WTC11 (cell line): ENCODE results near the gene ASGR1. TPM values are rescaled to one million over a fixed set of nuclear protein-coding genes. Genes with fewer than 3 reads are reported as not detected.
A peak's percentile ranks its signal among the peaks of the same experiment; 100 is the strongest.

Source experiments
- CREM ChIP-seq: sonication (generic); formaldehyde crosslinking; IDR thresholded peaks from 2 replicates; pipeline ENCODE4 v1.8.1; 2022; ENCODE audit warnings: mild to moderate bottlenecking, missing genetic modification reagents, moderate library complexity
- ELF4 ChIP-seq: sonication (generic); formaldehyde crosslinking; IDR thresholded peaks from 2 replicates; pipeline ENCODE4 v1.8.1; 2022; ENCODE audit warnings: low read depth, mild to moderate bottlenecking, moderate library complexity, missing genetic modification reagents
- GABPB1 ChIP-seq: sonication (generic); formaldehyde crosslinking; IDR thresholded peaks from 2 replicates; pipeline ENCODE4 v1.8.1; 2023; ENCODE audit warnings: mild to moderate bottlenecking, missing genetic modification reagents
- HMGA2 ChIP-seq: fragments of 250-450 bp; sonication (Bioruptor Pico); IDR thresholded peaks from 2 replicates; pipeline ENCODE4 v1.4.0; 2021; ENCODE audit warnings: mild to moderate bottlenecking, moderate library complexity
- NFATC4 ChIP-seq: fragments of 250-450 bp; sonication (Bioruptor Pico); IDR thresholded peaks from 2 replicates; pipeline ENCODE4 v1.9.0; 2021; ENCODE audit warnings: mild to moderate bottlenecking
- OVOL2 ChIP-seq: fragments of 250-450 bp; sonication (Bioruptor Pico); IDR thresholded peaks from 2 replicates; pipeline ENCODE4 v1.9.0; 2021; ENCODE audit warnings: mild to moderate bottlenecking, borderline replicate concordance
- PRRX2 ChIP-seq: fragments of 250-450 bp; sonication (Bioruptor Pico); IDR thresholded peaks from 2 replicates; pipeline ENCODE4 v1.8.0; 2021; ENCODE audit warnings: mild to moderate bottlenecking
- RORB ChIP-seq: fragments of 250-450 bp; sonication (Bioruptor Pico); IDR thresholded peaks from 2 replicates; pipeline ENCODE4 v1.9.0; 2021; ENCODE audit warnings: mild to moderate bottlenecking
- SMAD4 ChIP-seq: sonication (generic); formaldehyde crosslinking; IDR thresholded peaks from 2 replicates; pipeline ENCODE4 v1.8.0; 2022; ENCODE audit warnings: mild to moderate bottlenecking, missing genetic modification reagents
- TCF7 ChIP-seq: sonication (generic); formaldehyde crosslinking; IDR thresholded peaks from 2 replicates; pipeline ENCODE4 v1.8.0; 2022; ENCODE audit warnings: mild to moderate bottlenecking, low read depth, missing genetic modification reagents, moderate library complexity
- ZBTB21 ChIP-seq: sonication (generic); formaldehyde crosslinking; IDR thresholded peaks from 2 replicates; pipeline ENCODE4 v1.8.1; 2023; ENCODE audit warnings: mild to moderate bottlenecking, missing genetic modification reagents, borderline replicate concordance
- ZNF232 ChIP-seq: sonication (generic); formaldehyde crosslinking; IDR thresholded peaks from 2 replicates; pipeline ENCODE4 v1.8.0; 2022; ENCODE audit warnings: mild to moderate bottlenecking, missing genetic modification reagents
- ZNF396 ChIP-seq: fragments of 250-450 bp; sonication (Bioruptor Pico); IDR thresholded peaks from 2 replicates; pipeline ENCODE4 v1.8.0; 2021; ENCODE audit warnings: mild to moderate bottlenecking, moderate library complexity, borderline replicate concordance
- total RNA-seq: library from RNA; stranded (reverse); gene quantifications from 3 replicates; pipeline ENCODE4 v1.2.3, GENCODE V29; 2021
- TF ChIP-seq, protein P1 (sequence below): sonication (generic); formaldehyde crosslinking; IDR thresholded peaks from 2 replicates; pipeline ENCODE4 v1.8.0; 2023; ENCODE audit warnings: missing genetic modification reagents, mild to moderate bottlenecking, borderline replicate concordance
- TF ChIP-seq, protein P2 (sequence below): fragments of 250-450 bp; sonication (Bioruptor Pico); IDR thresholded peaks from 2 replicates; pipeline ENCODE4 v1.8.0; 2021; ENCODE audit warnings: mild to moderate bottlenecking
- TF ChIP-seq, protein P3 (sequence below): sonication (generic); formaldehyde crosslinking; IDR thresholded peaks from 2 replicates; pipeline ENCODE4 v1.8.0; 2022; ENCODE audit warnings: missing genetic modification reagents
- TF ChIP-seq, protein P4 (sequence below): sonication (generic); formaldehyde crosslinking; IDR thresholded peaks from 2 replicates; pipeline ENCODE4 v1.8.0; 2022; ENCODE audit warnings: mild to moderate bottlenecking, missing genetic modification reagents
- TF ChIP-seq, protein P5 (sequence below): sonication (generic); formaldehyde crosslinking; conservative IDR thresholded peaks from 2 replicates; pipeline ENCODE4 v1.8.1; 2022; ENCODE audit warnings: mild to moderate bottlenecking, missing genetic modification reagents
- TF ChIP-seq, protein P6 (sequence below): sonication (generic); formaldehyde crosslinking; IDR thresholded peaks from 2 replicates; pipeline ENCODE4 v1.8.0; 2023; ENCODE audit warnings: missing genetic modification reagents
- TF ChIP-seq, protein P7 (sequence below): fragments of 250-450 bp; sonication (Bioruptor Pico); IDR thresholded peaks from 2 replicates; pipeline ENCODE4 v1.9.0; 2021; ENCODE audit warnings: mild to moderate bottlenecking
- TF ChIP-seq, protein P8 (sequence below): sonication (generic); formaldehyde crosslinking; conservative IDR thresholded peaks from 2 replicates; pipeline ENCODE4 v1.8.1; 2023; ENCODE audit warnings: mild to moderate bottlenecking, low read depth, missing genetic modification reagents, moderate library complexity
- TF ChIP-seq, protein P9 (sequence below): sonication (generic); formaldehyde crosslinking; IDR thresholded peaks from 2 replicates; pipeline ENCODE4 v1.8.1; 2022; ENCODE audit warnings: mild to moderate bottlenecking, missing genetic modification reagents, moderate library complexity, borderline replicate concordance

ASGR1 gene
- total RNA-seq, 1 experiment from 2014 or later, result 13.3 TPM

DNA sequence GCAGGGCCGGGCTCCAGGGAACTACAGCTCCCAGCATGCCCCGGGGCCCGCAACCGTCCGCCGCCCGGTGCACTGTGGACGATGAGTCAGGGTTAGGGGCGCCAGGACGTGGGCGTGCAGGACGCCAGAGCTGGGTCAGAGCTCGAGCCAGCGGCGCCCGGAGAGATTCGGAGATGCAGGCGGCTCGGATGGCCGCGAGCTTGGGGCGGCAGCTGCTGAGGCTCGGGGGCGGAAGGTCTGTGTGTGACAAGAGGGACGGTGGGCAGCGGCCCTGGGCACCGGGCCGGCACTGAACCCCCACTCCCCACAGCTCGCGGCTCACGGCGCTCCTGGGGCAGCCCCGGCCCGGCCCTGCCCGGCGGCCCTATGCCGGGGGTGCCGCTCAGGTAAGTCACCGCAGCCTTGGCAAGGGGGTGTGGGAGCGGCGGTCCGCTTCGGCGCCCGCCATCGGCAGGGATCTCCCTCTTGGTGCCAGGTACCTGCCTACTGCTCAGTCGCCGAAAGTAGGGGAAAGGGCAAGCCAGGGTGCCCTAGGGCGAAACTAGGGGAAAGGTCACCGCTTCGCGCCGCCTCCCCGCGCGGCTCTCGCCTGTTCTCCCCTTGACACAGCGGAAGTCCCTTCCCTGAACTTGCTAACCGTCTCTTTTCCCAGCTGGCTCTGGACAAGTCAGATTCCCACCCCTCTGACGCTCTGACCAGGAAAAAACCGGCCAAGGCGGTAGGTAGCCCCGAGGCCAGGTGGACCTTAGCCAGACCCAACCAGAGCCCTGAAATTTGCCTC lies 40.8 kb upstream of the ASGR1 start, which contains the start of the genes ACADVL and DLG4 (continued):
- no peak for TF ChIP-seq ZNF232
- TF ChIP-seq, protein P1, sequence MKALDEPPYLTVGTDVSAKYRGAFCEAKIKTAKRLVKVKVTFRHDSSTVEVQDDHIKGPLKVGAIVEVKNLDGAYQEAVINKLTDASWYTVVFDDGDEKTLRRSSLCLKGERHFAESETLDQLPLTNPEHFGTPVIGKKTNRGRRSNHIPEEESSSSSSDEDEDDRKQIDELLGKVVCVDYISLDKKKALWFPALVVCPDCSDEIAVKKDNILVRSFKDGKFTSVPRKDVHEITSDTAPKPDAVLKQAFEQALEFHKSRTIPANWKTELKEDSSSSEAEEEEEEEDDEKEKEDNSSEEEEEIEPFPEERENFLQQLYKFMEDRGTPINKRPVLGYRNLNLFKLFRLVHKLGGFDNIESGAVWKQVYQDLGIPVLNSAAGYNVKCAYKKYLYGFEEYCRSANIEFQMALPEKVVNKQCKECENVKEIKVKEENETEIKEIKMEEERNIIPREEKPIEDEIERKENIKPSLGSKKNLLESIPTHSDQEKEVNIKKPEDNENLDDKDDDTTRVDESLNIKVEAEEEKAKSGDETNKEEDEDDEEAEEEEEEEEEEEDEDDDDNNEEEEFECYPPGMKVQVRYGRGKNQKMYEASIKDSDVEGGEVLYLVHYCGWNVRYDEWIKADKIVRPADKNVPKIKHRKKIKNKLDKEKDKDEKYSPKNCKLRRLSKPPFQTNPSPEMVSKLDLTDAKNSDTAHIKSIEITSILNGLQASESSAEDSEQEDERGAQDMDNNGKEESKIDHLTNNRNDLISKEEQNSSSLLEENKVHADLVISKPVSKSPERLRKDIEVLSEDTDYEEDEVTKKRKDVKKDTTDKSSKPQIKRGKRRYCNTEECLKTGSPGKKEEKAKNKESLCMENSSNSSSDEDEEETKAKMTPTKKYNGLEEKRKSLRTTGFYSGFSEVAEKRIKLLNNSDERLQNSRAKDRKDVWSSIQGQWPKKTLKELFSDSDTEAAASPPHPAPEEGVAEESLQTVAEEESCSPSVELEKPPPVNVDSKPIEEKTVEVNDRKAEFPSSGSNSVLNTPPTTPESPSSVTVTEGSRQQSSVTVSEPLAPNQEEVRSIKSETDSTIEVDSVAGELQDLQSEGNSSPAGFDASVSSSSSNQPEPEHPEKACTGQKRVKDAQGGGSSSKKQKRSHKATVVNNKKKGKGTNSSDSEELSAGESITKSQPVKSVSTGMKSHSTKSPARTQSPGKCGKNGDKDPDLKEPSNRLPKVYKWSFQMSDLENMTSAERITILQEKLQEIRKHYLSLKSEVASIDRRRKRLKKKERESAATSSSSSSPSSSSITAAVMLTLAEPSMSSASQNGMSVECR (CRISPR knock-in tag), result peak; percentile 41; the same call in 1 of the 2 replicates
- no peak for TF ChIP-seq ZBTB21 (CRISPR knock-in tag)
- TF ChIP-seq, protein P2, sequence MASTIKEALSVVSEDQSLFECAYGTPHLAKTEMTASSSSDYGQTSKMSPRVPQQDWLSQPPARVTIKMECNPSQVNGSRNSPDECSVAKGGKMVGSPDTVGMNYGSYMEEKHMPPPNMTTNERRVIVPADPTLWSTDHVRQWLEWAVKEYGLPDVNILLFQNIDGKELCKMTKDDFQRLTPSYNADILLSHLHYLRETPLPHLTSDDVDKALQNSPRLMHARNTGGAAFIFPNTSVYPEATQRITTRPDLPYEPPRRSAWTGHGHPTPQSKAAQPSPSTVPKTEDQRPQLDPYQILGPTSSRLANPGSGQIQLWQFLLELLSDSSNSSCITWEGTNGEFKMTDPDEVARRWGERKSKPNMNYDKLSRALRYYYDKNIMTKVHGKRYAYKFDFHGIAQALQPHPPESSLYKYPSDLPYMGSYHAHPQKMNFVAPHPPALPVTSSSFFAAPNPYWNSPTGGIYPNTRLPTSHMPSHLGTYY (CRISPR knock-in tag), result no peak; the same call in 1 of the 2 replicates
- TF ChIP-seq CREM (CRISPR knock-in tag), result peak; percentile 57; the same call in 1 of the 2 replicates
- TF ChIP-seq RORB (CRISPR knock-in tag), result no peak
- TF ChIP-seq, protein P3, sequence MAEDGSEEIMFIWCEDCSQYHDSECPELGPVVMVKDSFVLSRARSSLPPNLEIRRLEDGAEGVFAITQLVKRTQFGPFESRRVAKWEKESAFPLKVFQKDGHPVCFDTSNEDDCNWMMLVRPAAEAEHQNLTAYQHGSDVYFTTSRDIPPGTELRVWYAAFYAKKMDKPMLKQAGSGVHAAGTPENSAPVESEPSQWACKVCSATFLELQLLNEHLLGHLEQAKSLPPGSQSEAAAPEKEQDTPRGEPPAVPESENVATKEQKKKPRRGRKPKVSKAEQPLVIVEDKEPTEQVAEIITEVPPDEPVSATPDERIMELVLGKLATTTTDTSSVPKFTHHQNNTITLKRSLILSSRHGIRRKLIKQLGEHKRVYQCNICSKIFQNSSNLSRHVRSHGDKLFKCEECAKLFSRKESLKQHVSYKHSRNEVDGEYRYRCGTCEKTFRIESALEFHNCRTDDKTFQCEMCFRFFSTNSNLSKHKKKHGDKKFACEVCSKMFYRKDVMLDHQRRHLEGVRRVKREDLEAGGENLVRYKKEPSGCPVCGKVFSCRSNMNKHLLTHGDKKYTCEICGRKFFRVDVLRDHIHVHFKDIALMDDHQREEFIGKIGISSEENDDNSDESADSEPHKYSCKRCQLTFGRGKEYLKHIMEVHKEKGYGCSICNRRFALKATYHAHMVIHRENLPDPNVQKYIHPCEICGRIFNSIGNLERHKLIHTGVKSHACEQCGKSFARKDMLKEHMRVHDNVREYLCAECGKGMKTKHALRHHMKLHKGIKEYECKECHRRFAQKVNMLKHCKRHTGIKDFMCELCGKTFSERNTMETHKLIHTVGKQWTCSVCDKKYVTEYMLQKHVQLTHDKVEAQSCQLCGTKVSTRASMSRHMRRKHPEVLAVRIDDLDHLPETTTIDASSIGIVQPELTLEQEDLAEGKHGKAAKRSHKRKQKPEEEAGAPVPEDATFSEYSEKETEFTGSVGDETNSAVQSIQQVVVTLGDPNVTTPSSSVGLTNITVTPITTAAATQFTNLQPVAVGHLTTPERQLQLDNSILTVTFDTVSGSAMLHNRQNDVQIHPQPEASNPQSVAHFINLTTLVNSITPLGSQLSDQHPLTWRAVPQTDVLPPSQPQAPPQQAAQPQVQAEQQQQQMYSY, result peak; percentile 76
- TF ChIP-seq, protein P4, sequence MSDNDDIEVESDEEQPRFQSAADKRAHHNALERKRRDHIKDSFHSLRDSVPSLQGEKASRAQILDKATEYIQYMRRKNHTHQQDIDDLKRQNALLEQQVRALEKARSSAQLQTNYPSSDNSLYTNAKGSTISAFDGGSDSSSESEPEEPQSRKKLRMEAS, result peak; percentile 16
- TF ChIP-seq GABPB1 (CRISPR knock-in tag), result peak; percentile 60; the same call in 1 of the 2 replicates
- TF ChIP-seq, protein P5, sequence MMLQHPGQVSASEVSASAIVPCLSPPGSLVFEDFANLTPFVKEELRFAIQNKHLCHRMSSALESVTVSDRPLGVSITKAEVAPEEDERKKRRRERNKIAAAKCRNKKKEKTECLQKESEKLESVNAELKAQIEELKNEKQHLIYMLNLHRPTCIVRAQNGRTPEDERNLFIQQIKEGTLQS (CRISPR knock-in tag), result no peak
- no peak for TF ChIP-seq ZNF396 (CRISPR knock-in tag)
- no peak for TF ChIP-seq PRRX2 (CRISPR knock-in tag)
- TF ChIP-seq, protein P6, sequence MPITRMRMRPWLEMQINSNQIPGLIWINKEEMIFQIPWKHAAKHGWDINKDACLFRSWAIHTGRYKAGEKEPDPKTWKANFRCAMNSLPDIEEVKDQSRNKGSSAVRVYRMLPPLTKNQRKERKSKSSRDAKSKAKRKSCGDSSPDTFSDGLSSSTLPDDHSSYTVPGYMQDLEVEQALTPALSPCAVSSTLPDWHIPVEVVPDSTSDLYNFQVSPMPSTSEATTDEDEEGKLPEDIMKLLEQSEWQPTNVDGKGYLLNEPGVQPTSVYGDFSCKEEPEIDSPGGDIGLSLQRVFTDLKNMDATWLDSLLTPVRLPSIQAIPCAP (CRISPR knock-in tag), result peak; percentile 74; the same call in 1 of the 2 replicates
- no peak; the same call in 1 of the 2 replicates for TF ChIP-seq HMGA2 (CRISPR knock-in tag)
- 0 out of 2 replicates have a peak, but pooled peaks have one; percentile 18 for TF ChIP-seq ELF4 (CRISPR knock-in tag)
- TF ChIP-seq NFATC4 (CRISPR knock-in tag), result peak; percentile 79
- TF ChIP-seq OVOL2, result no peak
- TF ChIP-seq TCF7 (CRISPR knock-in tag), result no peak
- TF ChIP-seq, protein P7, sequence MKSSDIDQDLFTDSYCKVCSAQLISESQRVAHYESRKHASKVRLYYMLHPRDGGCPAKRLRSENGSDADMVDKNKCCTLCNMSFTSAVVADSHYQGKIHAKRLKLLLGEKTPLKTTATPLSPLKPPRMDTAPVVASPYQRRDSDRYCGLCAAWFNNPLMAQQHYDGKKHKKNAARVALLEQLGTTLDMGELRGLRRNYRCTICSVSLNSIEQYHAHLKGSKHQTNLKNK (CRISPR knock-in tag), result no peak; the same call in 1 of the 2 replicates
- TF ChIP-seq, protein P8, sequence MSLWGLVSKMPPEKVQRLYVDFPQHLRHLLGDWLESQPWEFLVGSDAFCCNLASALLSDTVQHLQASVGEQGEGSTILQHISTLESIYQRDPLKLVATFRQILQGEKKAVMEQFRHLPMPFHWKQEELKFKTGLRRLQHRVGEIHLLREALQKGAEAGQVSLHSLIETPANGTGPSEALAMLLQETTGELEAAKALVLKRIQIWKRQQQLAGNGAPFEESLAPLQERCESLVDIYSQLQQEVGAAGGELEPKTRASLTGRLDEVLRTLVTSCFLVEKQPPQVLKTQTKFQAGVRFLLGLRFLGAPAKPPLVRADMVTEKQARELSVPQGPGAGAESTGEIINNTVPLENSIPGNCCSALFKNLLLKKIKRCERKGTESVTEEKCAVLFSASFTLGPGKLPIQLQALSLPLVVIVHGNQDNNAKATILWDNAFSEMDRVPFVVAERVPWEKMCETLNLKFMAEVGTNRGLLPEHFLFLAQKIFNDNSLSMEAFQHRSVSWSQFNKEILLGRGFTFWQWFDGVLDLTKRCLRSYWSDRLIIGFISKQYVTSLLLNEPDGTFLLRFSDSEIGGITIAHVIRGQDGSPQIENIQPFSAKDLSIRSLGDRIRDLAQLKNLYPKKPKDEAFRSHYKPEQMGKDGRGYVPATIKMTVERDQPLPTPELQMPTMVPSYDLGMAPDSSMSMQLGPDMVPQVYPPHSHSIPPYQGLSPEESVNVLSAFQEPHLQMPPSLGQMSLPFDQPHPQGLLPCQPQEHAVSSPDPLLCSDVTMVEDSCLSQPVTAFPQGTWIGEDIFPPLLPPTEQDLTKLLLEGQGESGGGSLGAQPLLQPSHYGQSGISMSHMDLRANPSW (CRISPR knock-in tag), result no peak
- TF ChIP-seq SMAD4, result no peak
- TF ChIP-seq, protein P9, sequence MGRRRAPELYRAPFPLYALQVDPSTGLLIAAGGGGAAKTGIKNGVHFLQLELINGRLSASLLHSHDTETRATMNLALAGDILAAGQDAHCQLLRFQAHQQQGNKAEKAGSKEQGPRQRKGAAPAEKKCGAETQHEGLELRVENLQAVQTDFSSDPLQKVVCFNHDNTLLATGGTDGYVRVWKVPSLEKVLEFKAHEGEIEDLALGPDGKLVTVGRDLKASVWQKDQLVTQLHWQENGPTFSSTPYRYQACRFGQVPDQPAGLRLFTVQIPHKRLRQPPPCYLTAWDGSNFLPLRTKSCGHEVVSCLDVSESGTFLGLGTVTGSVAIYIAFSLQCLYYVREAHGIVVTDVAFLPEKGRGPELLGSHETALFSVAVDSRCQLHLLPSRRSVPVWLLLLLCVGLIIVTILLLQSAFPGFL (CRISPR knock-in tag), result no peak
